Left lobe of liver (tissue), 2 donors: ENCODE measurements around the gene DNAJC4. TPM values are rescaled to one million over a fixed set of nuclear protein-coding genes. Genes with fewer than 3 reads are reported as not detected.
"Not testable (repeated sequence)": the region's sequence is repeated elsewhere in the genome, so short reads cannot be mapped to it uniquely, and the experiment has no call there.

Source experiments
- ATAC-seq: fragments of 200-7000 bp; cut with Tn5 transposase; one replicate; pipeline ENCODE4 v1.9.1; 2020; ENCODE audit warnings: mild to moderate bottlenecking, moderate library complexity
- DNase-seq: peaks from one replicate; pipeline ENCODE4 v3.0.0-alpha.2; 2020; ENCODE audit warnings: low spot score
- total RNA-seq: library from RNA; stranded (reverse); gene quantifications from one replicate; pipeline ENCODE4 v1.2.1, GENCODE V29; 2021
- donor health status: DM: no; HTN: no; CAD: no; lungs with moderate emphysema.
- donor health status: DM: no; HTN: yes; CAD: no.

The DNAJC4 gene
- total RNA-seq, 1 donor from 2014 or later, result 28.2 TPM

DNA sequence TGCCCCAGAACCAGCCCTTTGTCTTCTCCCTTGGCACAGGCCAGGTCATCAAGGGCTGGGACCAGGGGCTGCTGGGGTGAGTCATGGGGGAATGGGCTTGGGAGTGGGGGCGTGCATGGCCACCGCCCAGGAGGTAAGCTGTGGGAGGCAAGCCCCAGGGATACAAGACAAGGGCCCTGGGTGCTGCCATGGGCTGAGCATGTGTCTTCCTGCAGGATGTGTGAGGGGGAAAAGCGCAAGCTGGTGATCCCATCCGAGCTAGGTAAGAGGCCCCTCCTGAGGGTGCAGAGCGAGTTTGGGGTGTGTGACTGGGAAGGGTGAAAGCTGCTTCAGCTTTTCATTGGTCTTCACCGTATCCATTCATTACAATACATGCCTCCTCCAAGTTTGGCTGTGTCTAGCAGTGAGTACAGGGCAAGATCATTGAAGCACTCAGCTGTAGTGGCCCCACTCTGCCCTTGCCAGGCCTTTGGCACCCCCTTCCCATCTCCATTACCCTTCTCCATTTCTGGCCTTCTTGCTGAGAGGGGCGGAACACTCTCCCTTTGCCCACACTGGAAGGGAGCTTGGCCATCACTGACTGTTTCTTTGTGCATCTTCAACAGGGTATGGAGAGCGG lies 13.0 kb downstream of the DNAJC4 start:
- no peak for DNase-seq
- no peak for ATAC-seq

DNA sequence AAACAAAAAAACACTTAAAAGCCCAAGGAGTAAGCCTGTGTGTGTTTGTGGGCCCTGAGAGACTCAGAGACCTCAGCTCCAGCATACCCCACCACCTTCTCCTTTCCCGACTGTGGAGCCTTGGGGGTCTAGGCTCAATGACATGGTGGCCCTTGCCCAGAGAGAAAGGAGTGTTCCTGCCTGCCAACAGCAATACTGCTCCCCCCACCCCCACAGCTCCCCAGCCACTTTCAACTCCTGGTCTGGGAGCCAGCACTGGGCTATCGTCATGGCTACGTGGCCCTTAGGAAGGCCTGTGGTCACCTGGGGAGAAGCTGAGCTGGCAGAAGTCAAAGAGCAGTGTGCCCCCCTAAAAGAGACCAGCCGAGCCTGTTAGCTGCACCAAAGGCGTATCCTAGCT lies 13.8 kb downstream of the DNAJC4 start:
- ATAC-seq (no peak), DNase-seq (no peak)

DNA sequence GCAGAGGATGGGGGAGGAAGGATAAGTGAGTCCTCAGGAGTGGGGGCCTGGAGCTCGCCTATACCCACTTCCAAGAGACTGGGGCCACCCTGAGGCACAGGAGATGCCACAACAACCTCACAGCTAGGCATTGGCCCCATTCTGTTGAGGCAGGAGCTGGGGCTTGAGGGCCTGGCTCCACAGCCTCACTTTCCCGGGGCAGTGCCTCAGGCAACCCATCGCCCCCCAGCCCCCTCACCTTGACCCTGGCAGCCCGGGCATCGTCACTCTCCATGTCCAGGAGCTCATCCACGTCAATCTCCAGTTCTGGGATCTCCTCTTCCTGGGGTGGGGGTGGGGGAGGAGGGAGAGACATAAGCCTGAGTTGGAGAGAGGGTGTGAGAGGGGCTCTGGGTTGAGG lies 14.6 kb downstream of the DNAJC4 start:
- DNase-seq (no peak), ATAC-seq (no peak)

DNA sequence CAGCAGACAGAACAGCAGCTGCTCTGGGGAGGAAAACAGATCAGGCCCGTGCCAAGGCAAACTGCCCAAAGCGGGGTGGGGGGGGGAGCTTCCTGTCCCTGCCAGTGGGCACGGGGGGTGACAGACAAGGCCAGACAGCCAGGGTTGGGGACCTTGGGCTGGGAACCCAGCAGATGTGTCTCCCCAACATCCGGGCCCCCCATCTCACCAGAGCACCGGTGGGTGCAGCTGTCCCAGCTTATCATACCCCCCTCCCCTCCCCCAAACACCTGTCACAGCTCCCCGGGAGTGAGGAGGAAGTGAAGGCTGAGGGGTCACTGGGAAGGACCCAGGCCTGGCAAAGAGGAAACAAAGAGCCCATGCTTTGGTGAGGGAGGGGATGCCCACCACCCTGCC lies 15.1 kb downstream of the DNAJC4 start:
- DNase-seq, result peak; percentile 68
- ATAC-seq, result no peak

DNA sequence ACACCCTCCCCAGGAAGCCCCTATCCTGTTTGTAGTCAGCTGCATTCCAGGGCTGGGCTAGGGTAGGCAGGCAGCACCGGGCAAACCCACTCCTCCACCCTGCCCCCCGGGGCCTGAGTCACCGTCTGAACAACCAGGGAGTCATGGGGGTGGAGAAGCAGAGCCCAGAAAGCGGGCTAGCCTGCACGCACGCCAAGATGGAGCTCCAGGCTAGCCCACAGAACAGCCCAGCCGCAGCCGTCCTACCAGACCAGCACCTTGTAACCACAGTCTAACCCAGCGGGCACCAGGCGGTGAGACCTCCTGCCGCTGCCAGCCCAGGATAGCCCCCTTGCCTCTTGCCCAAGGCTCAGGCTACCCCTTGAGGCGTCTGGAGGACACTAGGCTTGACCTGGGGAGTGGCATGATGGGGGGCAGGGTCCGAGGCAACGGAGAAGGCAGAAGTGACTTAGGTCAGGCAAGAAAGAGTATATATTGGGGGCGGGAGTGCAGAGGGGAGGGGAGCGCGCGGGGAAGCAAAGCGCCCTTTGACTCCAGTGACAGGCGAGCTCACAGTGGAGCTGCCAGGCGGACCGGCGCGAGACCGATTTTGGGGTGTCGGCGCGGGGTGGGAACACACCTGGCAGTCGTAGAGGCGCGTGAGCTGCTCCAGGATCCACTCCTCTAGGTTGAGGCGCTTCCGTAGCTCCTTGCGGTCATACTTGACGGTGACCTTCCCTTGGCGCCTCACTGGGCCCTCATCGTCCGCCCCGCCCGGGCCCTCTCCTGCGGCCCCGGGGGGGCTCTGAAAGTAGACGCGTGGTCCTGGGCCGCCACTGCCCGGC lies 15.7 kb downstream of the DNAJC4 start:
- DNase-seq (peak; percentile 67), ATAC-seq (peak; percentile 3)

DNA sequence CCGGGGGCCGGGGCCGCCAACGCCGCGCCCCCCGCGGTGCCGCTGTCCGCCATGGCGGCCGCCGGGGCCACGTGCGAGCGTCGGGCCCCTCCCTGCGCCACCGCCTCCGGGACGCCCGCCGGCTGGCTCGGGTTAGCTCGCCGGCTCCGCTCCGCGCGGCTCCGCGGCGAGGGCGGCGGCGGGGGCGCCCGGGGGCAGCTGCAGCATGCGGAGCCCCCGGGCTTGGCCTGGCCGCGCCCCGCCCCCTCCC lies 16.2 kb downstream of the DNAJC4 start:
- ATAC-seq, DNase-seq: not testable (repeated sequence)

DNA sequence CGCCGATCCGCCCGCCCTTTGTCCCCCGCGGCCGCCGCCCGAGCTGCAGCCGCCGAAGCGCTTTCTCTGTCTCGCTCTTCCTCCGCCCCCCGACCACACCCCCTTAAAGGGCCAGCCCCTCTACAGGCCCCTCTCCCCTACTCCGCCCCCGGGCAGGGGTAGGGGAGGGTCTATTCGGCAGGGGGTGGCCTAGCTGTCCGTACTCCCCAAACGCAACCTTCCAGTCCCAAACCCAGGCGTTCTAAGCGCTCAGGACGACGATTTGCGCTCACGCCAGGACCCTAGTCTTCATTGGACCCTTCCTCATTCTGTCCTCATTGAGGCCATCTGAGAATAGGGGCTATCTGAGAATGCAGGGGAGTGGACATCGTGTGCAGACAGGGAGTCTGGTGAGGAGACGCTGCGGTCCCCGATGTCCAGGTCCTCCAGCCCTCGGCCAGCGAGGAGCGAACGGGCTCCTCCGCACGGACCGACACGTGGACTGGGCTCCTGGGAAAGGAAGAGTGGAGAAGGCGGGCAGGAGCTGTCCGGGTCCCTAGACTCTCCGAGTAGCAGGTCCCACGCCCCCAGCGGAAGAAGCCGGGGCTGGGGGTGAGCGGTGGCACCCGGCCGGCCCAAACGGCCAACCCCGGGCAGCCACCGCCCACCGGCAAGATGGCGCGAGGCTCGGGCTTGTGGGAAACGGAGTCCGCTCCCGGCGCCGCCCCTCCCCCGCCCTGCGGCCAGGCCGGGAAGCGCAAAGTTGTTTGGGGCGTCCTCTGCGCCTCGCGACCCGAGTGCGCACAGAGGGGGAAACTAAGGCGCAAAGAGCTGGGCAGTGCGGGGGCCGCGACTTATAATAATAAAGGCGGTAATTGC lies 16.8 kb downstream of the DNAJC4 start, which contains the start of gene PPP1R14B:
TSS of gene PPP1R14B (minus strand) at position 73 of the 858 bp plus-strand sequence. CDS start 270 bp downstream, outside the sequence.
- peak; percentile 72 for ATAC-seq

DNA sequence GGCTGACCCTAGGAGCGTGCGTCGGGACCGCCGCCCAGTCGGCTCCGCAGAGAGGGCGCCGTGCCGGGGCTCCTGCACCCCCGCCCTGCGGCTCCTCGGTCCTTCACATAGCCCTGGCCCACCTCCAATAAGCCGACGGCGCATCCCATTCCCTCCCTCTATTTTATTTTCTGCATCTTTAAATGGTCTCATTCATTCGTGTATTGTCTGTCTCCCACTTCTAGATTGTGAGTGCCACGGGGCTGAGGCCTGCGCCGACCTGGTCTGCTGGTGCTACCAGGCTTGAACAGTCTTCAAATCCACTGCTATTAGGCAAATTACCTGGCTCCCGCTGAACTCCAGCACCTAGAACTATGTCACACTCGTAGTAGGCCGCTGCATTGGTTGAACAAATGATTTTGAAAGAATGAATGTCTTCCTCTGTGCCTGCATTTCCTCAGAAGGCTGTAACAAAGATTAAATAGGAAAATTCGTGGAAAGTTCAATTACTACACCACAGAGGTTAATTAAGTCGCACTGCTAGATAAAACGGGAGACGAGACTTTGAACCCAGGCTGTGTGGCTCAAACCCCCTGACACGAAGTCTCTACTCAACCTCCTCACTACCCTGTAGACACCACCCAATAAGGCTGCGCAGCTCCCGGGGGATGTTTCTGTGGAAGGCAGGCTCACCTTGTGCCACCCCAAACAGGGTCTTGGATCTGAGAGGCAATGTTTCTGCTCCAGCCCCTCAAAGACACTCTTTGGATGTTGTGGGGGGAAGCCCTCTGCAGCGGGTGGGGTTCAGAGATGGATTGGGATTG lies 17.6 kb downstream of the DNAJC4 start:
- ATAC-seq (peak; percentile 1), DNase-seq (no peak)

More for the DNA sequence above, 16.8 kb downstream of the DNAJC4 start, which contains the start of gene PPP1R14B:
- DNase-seq, result peak; percentile 92

DNA sequence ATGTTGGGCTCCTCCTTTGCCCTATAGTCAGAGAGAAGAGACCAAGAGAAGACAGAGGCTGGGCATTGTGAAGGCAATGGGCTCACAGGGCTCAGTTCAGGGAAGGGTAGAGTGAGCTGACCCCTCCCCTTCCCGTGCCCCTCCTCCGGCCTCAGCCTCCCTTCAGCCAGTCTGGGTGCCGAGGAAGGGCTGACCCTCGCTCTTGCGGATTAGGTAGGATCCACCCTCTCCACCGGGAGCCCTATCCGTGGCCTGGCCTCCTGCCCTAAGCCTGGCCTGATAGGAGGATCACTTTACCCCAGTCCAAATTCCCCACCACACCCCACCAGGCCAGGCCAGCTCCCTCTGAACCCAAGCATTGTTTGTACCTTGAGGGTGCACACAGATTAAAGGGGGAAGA lies 18.2 kb downstream of the DNAJC4 start:
- no peak for ATAC-seq
- no peak for DNase-seq

DNA sequence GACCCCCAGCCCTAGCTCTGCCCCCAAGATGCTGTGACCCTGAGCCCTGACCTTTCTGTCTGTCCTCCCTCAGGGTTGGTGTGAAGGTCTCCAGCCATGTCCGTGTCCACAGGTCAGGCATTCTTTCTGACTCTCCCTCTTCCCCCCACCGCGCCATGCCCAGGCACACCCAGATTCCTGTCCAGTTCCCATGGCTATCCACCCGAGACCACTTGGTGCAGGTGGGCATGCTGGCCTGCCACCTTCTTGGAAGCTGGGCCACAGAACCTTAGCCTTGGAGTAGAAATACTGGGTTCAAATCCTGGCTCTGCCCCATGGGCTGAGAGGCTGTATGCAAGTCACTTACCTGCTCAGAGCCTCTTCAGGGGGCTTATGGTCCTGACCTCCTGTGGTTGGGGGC lies 18.7 kb downstream of the DNAJC4 start:
- DNase-seq (no peak), ATAC-seq (no peak)

DNA sequence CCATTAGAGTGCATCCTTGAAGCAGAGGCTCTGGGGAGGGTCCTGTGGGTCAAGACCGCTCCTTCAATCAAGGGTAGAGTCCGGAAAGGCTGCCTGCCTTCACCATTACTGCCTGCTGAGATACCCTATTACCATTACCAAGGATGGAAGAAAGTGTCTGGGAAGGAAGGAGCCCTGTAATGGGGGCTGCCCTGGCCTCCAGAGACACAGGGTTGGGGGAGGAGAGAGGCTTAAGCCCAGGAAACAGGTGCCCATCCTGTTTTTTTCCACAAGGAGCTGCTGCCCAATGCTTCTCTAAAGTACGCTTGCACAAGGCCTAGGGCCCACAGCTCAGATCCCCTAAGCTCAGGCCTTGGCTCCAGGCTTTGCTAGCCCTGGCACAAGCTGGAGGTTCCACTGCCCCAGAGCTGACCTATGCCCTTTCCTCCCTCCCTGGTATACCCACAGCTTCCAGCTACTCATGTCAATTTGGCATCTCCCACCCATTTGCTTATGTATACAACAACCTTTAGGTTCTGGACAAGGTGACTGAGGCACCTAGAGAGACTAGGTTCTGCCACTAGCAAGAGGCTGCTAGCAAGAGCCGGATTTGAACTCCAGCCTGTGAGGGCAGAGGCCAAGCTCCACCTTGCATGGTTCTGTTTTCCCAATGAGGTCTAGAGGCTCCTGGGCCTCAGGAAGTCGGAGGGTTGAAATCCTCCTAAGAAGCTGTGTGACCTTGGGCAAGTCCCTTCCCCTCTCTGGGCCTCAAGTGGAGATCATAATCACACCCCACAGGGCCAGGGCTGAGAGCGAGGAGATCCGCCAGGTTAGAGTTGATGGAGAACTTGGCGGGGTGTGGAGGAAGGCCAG lies 19.4 kb downstream of the DNAJC4 start:
- ATAC-seq, result peak; percentile 22
- no peak for DNase-seq

DNA sequence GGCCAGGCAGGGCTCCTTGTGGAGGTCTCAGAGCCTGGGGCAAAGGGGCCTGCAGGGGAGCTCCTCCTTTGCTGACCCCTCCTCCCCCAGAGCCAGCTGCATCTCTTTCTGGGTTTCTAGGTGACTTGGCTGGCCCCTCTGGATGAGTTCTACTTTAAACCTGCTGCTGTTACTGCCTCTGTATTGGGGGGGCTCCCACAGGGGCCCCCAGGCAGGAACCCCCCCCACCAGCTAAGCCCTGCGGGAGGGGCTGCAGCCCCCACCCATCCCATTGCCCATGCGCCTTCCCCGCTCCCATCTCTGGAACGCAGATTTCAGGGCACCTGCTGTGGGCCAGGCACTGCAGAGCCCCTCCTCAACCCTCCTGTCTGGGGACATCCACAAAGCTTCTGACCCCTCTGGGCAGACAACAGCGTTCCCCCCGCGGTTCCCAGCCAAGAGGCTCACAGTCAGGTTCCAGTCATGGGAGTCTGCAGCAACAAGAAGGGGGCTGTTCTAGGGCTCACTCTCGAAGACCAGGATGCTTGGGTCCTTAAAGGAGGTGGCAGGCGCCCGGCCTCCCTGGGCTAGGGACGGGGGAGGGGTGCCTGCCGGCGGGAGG lies 20.2 kb downstream of the DNAJC4 start:
- no peak for DNase-seq
- ATAC-seq, result no peak

DNA sequence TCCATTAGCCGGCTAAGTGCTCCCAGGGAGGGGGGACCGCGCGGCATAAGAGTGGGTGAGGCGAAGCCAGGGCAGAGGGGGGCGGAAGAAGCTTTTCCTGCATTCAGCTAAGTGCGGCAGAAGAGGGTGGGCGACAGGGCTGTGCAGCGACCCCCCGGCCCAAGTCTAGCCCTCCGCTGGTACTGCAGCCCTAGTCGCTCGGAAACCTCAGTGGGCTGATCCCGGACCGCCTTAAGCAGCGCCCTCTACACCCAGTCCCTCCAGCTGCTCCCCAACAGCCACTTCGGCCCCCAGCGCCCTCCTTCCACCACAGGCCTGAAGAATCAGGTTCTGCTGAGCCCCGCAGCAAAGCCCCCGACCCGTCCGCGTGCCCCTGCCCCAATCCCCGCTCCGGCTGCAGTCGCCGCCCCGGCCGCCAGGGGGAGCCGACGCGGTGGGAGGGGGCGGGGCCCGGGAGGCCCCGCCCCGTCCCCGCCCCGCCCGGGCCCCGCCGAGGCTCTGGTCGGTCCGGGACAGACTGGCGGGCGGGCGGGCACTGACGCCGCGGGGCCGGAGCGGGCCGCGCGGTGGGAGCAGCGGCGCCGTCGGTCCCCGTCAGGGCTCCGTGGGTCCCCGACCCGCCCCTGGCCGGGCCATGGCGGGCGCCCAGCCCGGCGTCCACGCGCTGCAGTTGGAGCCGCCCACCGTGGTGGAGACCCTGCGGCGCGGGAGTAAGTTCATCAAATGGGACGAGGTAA lies 20.8 kb downstream of the DNAJC4 start, which contains the start of gene PLCB3:
TSS of gene PLCB3 (plus strand) at position 515 of the 737 bp plus-strand sequence. CDS start at position 635, 120 bp downstream.
- ATAC-seq, result peak; percentile 70
- DNase-seq, result peak; percentile 74

DNA sequence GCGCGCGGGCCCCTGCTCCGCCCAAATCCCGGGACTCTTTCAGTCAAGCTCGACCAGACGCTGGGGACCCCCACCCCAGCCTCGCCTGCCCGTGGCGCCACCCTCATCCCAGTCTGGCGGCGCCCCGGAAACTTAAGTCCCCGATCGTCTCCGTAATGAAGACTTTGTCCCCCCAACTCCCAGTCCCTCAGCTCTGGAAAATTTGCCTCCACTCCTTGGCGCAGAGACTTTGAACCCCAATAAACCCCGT lies 21.3 kb downstream of the DNAJC4 start:
- DNase-seq (no peak), ATAC-seq (no peak)

DNA sequence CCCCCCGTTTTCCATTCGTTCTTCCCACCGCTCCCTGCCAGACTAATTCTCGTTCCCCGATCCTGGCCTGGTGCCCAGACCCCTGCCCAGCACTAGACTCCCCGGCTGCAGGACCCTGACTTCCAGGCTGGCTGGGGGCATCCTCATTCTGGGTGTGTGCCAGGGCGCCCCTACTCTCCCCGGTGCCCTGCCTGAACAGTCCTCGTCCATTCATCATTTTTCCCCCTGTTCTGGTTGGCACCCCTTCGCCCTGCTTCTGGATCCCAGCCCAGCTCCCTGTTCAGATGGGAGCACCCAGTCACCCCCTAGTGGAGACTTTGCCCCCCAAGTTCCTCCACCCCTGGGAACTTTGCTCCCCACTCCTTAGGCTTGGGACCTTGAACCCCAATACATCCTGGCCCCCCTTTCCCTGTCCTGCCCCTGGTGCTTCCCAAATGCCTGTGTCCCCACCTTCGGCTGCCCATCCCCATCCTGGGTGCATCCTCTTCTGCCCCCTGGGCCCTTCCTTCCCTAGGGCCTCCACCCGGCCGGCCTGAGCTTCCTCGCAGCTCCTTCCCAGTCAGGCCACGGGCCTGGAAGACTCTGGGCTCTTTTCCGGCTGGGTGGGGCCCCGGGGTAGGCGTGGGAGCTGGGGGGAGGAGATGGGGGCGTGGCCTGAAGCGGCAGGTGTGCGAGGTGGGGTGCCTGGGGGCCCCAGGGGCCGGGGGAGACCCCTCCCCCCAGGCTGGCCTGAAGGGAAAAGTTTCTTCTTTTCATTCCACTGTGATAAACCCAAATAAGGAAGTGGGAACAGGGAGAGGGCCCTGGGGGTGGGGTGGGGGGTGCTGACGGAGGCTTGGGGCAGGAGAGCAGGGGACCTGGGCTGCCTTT lies 21.9 kb downstream of the DNAJC4 start:
- DNase-seq (no peak), ATAC-seq (peak; percentile 8)

DNA sequence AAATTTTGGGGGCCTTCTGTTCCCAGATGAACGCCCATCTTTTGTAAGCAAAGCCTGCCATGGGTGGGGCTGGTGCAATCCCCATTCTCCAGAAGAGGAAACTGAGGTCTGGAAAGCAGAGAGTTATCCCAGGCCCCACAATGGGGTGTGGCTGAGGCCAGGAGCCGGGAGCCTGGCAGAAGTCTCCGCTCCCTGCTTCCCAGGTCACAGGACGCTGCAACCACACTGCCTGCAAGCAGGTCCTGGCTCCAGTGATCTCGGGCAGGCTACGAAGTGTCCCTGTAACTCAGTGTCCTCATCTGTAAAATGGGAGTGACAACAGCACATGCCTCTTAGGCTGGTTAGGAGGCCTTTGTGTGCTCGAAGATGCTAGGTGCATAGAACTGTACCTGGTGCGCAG lies 22.7 kb downstream of the DNAJC4 start:
- DNase-seq (no peak), ATAC-seq (no peak)

DNA sequence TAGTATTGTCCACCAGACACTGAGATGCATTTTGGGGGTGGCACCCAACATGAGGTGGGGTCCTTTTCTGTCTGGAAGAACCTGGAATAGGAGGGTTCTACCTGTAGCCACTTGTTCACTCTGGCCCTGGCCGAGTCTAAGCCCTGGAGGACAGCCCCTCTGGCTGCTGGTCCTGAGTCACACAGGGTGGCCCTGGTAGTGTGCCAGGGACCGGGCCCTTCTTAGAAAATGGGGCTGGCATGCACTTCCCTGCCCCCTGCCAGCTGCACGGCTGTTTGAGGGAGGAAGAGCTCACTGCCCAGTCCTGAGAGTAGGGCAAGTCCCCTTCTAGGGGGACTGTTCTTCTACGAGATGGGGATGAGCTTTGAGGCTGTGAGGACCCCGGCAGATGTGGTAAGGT lies 23.1 kb downstream of the DNAJC4 start:
- no peak for ATAC-seq
- no peak for DNase-seq

DNA sequence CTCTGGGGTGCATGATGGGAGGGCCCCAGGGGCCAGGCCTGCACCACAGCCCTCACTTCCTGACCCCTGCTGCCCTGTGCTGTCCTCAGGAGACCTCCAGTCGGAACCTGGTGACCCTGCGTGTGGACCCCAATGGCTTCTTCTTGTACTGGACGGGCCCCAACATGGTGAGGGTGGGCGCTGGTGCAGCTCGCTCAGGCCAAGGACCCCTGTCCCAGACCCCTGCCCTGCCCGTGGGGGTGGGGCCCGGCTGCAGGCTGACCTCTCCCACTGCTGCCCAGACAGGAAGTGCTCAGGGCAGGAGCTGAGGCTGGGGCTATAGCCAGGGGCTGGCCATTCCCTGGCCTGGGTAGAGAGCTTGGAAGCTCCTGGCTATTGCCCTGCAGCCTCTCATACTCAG lies 24.0 kb downstream of the DNAJC4 start:
- DNase-seq (no peak), ATAC-seq (no peak)
